K562 treated with DMSO at 1 percent for 48 hours (cell line): ENCODE results near the gene LAMTOR3. TPM values are rescaled to one million over a fixed set of nuclear protein-coding genes. Genes with fewer than 3 reads are reported as not detected.

ENCODE experiments used
- total RNA-seq: library from RNA; unstranded; fragments of 300-600 nt; gene quantifications from 2 replicates; pipeline ENCODE4 v1.2.3, GENCODE V29; 2022; ENCODE audit warnings: low replicate concordance; ENCODE audit errors: extremely low read depth

LAMTOR3 gene, protein sequence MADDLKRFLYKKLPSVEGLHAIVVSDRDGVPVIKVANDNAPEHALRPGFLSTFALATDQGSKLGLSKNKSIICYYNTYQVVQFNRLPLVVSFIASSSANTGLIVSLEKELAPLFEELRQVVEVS
- not detected in 2 replicates for total RNA-seq

DNA sequence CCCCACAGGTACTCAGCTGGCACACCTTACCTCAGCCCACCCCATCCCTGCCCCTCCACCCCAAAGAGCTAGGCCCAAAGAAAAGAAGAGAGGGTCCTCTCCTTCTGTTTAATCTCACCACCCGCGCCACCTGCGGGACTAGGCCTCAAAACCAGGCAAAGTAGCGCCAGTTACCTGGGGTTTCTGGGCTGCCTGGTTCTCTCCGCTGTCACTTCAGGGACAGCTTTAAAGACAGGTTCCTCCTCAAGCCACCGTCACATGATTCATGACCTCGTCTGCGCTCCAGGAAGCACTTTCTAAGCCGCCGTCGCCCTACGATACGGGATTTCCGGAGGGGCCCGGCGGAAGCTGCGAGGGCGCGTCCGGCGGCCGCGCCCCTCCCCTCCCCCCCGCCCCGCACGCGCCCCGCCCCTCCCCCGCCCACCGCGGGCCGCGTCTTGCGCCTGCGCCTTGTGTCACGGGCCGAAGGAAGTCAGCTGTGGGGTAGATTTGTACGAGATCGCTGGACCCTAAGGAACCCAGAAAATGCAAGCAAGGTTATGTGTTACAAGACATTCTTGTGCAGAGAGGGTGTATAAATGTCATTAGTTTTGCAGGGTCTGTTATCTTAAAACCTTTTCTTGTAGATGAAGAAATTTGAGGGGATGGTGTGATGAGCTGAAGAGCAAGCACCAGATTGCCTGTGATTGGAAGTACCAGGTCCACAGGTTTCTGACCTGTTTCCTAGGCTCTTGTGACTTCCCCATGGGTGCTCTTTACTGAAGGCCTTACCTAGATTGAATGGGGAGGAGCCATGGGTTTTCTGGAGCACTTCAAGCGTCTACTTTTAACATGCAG is at the start of gene LAMTOR3:
Gene LAMTOR3, minus strand, starts transcription at position 267 of the 837 bp plus-strand sequence. CDS start 464 bp downstream, outside the sequence.

Other genes starting within 250 kb of the LAMTOR3 start
- gene C4orf54, start 236.6 kb downstream of the LAMTOR3 start, total RNA-seq: not detected in 2 replicates
- not detected in 2 replicates for gene DAPP1, start 77.6 kb downstream of the LAMTOR3 start, total RNA-seq
- not detected in 2 replicates for gene DNAJB14, start 52.2 kb upstream of the LAMTOR3 start, total RNA-seq
- gene H2AZ1, start 55.8 kb upstream of the LAMTOR3 start, total RNA-seq: 528 TPM in 1 of 2 replicates, not detected in the other